HL-60/S4 (cell line): ENCODE measurements around the gene SPAG9.
"Not testable (repeated sequence)": the region's sequence is repeated elsewhere in the genome, so short reads cannot be mapped to it uniquely, and the experiment has no call there.

Source experiments
- in situ Hi-C: fragments of 300-500 bp; cut with MboI; formaldehyde crosslinking; loops from 2 replicates; pipeline ENCODE4 v1.14.3; 2022; ENCODE audit warnings: low sequenced_read_pairs

SPAG9 gene

DNA sequence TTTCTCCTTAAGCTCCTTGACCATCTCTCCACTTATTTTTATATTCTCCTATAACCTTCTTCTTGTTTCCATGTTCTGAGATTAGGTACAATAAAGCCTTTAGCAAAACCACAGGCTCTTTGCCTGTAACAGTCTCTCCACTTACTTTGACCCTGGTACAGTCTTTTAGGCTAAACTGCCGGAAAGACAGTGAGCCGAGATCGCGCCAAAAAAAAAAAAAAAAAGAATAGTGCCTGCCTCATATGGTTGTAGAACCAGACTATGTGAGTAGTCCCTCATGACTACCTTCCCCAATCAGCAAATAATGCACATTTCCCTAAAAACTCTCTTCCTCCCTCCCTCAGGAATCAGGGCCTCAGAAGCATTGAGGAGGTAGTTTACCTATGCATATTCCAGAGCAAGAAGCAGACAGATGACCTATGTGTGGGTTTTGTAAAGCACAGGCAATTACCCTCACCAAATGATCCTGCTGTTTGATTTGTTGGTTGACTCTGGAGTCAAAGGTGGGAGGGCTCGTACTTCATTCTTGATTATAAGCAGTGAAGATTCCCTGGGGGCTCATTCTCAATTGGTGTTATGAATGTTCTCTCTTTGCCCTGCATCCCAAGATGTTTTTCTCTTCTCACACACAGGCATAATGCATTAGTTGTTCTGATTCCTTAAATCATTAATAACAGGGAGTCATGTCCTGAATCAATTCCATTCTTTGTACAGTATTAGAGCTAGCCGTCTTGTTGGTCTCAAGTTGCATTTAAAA, 23.8 kb upstream of the SPAG9 start:
- in situ Hi-C loops = no loop called here

DNA sequence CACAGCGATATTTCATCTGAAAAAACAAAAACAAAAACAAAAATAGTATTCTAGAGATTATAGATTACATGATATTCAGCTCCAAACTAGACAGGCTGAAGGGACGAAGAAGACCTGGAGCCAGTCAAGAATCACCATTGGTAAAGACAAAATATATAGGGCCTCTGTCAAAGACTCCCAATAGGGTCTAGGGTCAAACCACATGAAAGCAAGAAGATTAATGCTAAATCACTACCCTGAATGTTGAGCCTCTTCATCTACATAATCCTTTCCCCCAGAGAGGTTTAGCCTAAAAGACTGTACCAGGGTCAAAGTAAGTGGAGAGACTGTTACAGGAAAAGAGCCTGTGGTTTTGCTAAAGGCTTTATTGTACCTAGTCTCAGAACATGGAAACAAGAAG, 21.9 kb upstream of the SPAG9 start:
- in situ Hi-C loops = no loop called here

DNA sequence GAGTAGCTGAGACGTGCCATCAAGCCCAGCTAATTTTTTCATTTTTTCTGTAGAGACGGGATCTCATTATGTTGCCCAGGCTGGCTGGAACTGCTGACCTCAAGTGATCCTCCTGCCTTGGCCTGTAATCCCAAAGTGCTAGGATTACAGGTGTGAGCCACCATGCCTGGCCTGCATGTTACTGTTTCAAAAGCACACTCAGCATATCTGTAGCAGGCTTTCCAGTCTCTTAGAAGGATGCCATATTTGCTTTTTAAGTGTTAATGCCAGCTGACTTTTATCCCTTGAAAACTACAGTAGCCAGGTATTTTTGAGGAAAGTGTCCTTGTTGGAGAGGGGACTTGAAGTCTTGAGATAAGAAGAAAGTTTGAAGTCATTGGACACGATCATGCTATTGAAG, 15.3 kb upstream of the SPAG9 start:
- in situ Hi-C loops = no loop called here

DNA sequence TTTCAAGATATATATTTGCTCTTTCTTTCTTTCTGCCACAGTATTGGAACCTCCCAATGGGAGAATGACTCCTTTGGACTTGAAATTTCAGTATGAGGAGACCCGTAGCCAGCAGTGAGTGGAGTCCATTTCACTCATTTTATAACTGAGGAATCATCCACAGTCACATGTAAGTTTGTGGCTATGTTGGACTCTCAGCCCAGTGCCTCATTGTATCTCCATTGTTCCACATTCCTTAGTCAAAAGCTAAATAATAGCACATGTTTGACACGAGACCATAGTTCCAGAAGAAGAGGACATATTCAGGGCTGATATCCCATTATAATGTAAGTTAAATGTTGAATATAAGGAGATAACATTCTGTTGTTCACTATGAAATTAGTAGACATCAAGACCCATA, 12.7 kb upstream of the SPAG9 start:
- in situ Hi-C loops = no loop called here

DNA sequence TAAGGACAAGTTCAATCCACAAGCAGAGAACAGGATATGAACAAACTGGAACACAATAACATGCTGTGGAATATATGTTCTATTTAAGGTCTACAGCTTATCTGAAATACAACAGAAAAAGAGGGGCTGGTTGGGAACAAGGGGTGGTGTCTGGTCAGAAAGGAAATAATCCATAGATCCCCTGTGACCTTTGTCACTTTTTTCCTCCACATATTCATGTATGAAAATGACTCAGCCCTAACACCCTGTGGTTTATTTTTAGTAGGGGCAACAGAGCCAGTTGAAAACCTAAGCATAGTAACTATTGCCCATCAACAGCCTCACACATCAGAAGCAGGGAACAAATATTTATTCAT, 12.3 kb upstream of the SPAG9 start:
- in situ Hi-C loops = no loop called here

DNA sequence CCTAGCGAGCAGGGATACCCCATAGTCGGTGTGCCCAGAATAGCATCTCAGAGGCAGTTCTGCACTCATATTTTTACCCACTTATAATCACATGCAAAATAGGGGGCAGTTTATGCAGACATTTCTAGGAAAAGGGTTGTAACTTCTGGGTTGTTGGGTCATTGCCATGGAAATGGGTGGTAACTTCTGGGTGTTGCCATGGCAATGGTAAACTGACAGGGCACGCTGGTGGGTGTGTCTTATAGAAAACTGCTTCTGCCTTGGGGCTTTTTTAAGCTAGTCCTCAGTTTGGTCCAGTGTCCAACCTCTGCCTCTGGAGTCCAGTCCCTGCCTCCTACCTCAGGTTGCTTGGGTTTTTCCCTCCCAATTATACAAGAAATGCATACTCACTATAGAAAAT, 7.4 kb upstream of the SPAG9 start:
- in situ Hi-C loops = no loop called here

DNA sequence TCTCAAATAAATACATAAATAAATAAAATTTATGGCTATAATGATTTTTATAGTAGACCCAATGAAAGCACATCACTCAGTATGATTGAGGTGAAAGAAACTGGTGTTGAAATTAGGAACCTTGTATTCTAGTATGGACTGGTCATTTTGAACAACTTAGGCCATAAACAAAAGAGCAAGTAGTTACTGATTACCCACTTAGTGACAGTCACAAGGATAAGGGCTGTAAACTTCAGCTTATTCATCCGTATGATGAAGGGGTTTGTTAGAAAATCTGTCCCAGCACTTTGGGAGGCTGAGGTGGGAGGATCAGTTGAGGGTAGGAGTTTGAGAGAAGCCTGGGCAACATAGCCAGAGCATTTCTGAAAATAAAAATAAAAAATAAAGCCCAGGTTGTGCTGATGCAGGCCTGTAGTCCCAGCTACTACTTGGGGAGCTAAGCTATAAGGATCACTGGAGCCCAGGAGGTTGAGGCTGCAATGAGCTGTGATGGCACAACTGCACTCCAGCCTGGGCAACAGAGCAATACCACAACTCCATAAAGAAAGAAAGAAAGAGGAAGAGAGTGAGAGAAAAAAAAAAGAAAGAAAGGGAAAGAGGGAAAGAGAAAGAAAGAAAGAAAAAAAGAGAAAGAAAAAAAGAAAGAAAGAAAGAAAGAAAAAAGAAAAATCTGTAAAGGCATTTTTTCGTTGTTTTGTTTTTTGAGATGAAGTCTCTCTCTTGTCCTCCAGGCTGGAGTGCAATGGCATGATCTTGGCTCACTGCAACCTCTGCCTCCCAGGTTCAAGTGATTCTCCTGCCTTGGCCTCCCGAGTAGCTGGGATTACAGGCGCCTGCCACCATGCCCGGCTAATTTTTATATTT, 4.2 kb upstream of the SPAG9 start:
- in situ Hi-C loops = no loop called here

DNA sequence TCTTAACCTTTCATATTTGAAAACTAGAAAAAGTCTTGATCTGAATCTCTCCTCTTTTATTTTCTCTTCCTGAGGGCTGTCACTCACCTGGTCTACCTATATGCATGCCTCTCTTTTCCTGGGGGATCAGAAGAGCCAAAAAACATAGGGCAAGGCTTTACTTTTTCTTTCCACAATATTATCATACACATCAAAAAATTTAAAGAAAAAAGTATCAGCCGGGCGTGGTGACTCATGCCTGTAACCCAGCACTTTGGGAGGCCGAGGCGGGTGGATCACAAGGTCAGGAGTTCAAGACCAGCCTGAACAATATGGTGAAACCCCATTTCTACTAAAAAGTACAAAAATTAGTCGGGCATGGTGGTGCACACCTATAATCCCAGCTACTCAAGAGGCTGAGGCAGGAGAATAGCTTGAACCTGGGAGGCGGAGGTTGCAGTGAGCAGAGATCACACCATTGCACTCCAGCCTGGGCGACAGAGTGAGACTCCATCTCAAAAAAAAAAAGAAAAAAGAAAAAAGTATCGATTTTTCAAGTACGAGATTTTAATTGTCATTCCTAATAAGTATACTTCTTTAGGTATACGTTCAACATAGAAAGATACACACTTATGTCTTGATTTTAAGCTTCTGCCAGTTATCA, 1.9 kb upstream of the SPAG9 start:
- in situ Hi-C loops = not testable (repeated sequence)

DNA sequence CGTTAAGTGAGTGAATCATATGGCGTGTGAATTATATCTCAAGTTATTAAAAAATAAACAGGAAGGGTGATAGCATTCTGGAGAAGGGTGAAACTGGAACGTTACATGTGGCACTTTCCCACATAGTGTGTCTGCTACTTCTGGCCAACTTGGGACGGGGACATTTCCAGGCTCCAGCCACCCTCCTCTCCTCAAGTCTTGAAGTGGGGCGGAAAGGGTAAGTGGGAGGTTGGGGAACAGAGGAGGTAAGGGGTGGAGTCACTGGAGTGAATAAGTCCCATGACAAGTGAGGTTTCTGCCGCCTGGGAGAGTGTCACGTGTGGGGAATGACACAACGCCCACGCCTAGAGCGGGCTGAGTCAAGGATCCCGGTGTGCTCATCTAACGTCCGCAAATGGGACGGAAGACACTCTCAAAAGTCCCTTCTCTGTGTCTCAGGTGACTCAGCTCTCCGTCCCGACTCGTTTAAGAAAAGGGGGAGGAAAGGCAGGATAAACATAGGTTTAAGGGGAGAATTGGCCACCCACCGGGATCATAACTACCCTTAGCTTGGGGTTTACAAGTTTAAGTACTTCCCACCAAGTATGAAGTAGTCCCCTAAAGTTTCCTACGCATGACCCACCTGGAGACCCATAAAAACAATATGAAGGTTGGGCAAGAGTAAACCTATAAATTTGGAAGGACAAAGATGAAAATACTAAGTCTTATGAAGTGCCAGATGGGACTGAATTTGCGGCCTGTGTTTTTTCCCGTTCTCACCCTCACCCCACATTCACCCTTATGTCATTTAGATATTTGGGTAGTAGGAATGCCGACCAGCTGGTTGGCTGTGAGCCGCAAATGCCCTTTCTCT, 1.2 kb upstream of the SPAG9 start:
- in situ Hi-C loops = no loop called here

DNA sequence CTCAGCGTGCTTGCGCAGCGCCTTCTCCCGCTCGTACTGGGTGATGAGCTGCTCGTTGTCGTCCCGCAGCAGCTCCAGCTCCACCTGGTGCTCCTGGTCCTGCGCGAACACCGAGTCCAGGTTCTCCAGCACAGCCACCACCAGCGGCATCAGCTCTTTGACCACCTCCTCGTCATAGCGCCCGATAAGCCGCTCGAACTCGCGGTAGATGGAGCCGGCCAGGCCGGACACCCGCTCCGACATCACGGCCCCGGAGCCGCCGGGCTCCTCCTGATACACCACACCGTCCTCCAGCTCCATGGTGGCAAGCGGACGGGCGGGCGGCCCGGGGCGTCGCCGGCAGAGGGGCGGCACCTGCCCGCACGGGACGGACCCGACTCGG, 320 bp downstream of the SPAG9 start:
- in situ Hi-C loops = no loop called here

DNA sequence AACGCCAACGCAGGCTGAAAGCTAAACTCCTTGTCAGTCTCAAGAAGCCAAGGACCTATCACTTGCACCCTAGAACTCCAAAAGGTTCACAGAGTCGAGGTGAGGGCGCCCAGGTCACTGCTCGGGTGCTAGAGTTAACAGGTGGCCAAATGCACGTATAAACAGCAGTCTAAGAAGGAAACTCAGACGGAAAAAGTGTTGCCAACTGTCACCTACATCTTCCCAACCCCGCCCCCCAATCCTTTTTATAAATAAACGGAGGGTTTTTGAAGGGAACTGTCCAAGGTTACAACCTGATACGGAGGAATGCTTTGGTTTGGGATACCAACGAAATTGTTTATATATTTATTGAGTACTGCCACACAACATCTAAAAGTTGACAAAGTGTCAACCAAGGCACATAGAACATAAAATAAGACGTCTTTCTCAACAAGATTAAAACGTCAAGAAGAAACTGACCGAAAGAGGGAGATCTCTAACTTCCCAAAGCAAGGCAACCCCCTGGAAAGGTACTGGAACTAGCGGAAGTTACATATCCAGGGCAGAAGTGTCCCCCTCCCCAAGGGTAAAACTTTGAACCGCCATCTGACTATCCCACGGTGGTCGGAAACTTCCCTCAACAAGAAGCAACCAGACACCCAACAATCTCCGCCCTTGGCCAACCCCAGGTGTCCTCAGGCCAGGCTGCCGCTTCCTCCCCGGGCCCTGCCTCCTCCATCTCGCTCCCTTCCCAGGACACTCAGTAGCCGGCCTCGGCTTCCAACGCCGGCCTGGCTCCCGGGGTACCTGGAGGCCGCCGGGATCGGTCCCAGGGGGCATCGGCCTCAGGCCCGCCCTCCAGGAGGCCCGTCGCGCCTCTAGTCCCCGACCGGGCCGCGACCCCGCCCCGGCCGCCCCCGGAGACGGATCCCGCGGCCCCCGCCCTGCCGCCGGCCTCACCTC, 982 bp downstream of the SPAG9 start:
- in situ Hi-C loops = no loop called here

DNA sequence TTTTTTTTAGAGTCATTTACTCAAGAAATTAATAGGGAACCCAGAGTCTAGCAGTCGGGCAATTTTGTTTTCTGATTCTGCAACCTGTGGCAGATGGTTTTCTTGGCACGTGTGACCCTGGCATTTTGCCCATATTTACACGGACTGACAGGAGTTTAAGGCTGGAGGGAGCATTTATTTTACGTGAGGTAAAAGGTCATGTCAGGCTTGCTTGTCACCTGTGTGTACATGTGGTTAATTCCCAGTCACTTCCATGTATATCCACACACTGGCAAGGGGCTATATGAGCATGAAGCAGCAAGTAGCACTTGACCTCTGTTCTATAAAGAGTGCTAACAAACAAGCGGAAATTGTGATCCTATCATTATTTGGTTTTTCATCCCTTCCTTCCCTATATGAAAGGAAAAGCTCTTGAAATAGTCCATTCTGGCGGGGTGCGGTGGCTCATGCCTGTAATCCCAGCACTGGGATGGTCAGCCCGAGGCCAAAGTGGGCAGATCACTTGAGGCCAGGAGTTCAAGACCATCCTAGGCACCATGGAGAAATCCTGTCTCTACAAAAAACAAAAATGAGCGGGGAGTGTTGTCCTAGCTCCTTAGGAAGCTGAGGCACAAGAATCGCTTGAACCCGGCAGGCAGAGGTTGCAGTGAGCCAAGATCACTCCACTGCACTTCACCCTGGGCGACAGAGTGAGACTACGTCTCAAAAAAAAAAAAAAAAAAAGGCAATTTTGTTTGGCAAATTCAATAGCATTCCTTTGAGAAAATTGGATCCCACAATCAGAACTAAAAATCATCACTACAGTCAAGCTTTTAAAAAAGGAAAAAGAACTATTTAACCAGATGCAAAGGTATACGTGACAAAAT, 2.1 kb downstream of the SPAG9 start:
- in situ Hi-C loops = no loop called here

DNA sequence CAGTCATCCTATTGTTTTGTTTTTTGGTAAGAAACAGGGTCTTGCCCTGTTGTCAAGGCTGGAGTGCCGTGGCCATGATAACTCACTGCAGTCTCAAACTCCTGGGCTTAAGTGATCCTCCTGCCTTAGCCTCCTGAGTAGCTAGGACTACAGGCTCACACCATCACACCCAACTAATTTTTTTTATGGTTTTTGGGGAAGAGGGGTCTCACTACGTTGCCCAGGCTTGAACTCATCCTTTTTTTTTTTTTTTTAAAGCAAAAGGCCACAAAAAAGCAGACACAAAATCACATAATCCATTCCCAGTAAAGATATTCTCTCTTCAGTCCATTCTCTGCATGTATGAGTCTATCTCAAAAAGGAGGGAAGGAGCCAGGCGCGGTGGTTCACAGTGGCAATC, 5.5 kb downstream of the SPAG9 start:
- in situ Hi-C loops = no loop called here

DNA sequence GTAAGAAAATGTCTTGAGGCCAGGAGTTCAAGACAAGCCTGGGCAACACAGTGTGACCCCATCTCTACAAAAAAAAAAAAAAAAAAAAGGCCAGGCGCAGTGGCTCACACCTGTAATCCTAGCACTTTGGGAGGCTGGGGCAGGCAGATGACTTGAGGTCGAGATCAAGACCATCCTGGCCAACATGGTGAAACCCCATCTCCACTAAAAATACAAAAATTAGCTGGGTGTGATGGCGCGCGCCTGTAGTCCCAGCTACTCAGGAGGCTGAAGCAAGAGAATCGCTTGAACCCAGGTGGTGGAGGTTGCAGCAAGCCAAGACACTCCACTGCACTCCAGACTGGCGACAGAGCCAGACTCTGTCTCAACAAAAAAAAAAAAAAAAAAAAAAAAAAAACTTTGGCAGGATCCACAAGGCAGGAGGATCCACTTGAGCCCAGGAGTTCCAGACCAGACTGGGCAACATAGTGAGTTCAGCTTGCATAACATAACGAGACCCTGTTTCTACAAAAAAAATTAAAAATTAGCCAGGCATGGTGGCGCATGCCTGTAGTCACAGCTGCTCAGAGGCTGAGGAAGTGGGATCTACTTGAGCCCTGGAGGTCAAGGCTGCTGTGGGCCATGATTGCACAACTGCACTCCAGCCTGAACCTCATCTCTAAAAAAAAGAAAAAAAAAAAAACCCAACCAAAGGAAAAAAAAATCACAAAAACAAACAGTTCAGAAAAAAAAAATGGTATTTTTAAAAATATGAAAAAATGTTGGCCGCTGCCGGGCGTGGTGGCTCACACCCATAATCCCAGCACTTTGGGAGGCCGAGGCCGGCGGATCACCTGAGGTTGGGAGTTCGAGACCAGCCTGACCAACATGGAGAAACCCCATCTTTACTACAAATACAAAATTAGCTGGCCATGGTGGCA, 8.1 kb downstream of the SPAG9 start:
- in situ Hi-C loops = not testable (repeated sequence)

DNA sequence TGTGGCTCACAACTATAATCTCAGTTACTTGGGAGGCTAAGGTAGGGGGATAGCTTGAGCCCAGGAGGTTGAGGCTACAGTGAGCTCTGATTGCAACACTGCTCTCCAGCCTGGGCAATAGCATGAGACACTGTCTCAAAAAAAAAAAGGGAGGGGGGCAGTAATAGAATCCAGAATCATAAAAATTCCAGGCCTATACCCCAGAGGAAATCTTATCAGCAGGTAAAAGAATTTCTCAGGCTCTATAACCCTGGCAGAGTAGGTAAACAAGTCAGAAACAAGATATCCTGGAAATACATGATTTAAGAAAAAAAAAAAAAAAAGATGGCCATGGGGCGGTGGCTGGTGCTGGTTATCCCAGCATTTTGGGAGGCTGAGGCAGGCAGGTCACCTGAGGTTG, 12.9 kb downstream of the SPAG9 start:
- in situ Hi-C loops = no loop called here

DNA sequence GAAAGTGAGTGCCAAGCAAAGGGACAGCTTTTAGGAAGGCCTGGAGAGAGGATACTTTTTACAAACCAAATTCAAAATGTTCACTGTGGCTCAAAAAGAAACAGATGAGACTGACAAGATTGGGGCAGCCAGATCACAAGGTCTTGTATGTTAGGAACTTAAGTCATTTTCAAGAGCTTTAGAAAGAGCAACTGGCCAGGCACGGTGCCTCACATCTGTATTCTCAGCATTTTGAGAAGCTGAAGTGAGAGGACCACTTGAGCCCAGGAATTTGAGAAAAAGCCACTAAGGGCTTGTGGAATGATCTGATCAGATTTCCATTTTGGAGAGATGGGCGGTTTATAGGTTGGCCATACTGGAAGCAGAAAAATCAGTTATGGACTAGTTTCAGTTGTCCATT, 17.2 kb downstream of the SPAG9 start:
- in situ Hi-C loops = no loop called here

DNA sequence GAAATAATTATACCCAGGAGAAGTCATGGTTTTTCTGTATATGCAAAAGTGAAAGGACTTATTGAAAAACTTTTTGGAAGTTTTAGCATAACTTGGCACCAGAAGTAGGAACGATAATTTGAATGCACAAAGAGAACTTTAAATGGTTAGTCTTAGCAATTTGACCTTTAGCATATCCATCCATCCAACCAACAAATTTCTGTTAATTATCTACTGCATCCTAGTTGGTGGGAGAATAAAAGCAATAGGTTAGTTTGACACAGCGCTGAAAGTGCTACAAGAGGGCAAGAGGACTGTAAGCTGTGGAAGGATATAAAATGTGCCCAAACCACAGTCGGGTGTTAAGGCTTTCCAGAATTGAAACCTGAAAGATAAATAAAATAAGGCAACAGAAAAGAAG, 17.6 kb downstream of the SPAG9 start:
- in situ Hi-C loops = no loop called here
